ENCODE measurements around the gene XAB2.

Gene XAB2

GRCh38 chr19:7632340-7633203 is 3.2 kb upstream of the XAB2 start:
- no peak for DNase-seq (ENCODE audit: low spot score)

- DNase-seq (ENCODE audit: low spot score): no peak
Observed at GRCh38 chr19:7631577-7631976, 2.2 kb upstream of the XAB2 start.

- DNase-seq (ENCODE audit: low spot score): no peak
Observed at GRCh38 chr19:7628589-7629311, 595 bp downstream of the XAB2 start.

GRCh38 chr19:7627166-7627565 is 2.2 kb downstream of the XAB2 start:
- DNase-seq (ENCODE audit: low spot score): no peak

- DNase-seq (ENCODE audit: low spot score): no peak
Observed at GRCh38 chr19:7625763-7626372, 3.5 kb downstream of the XAB2 start.

- DNase-seq (ENCODE audit: low spot score): no peak
Observed at GRCh38 chr19:7624810-7625209, 4.5 kb downstream of the XAB2 start.

GRCh38 chr19:7623725-7624603 is 5.4 kb downstream of the XAB2 start:
- no peak for DNase-seq (ENCODE audit: low spot score)

GRCh38 chr19:7622933-7623685 is 6.2 kb downstream of the XAB2 start:
- DNase-seq (ENCODE audit: low spot score): no peak

GRCh38 chr19:7620442-7621412 is 8.6 kb downstream of the XAB2 start:
- no peak for DNase-seq (ENCODE audit: low spot score)

- DNase-seq (ENCODE audit: low spot score): no peak
Observed at GRCh38 chr19:7619671-7620441, 9.5 kb downstream of the XAB2 start.

GRCh38 chr19:7618771-7619510 is 10.4 kb downstream of the XAB2 start:
- no peak for DNase-seq (ENCODE audit: low spot score)

GRCh38 chr19:7618348-7618747 is 11.0 kb downstream of the XAB2 start:
- no peak for DNase-seq (ENCODE audit: low spot score)

- no peak for DNase-seq (ENCODE audit: low spot score)
Observed at GRCh38 chr19:7617735-7618134, 11.6 kb downstream of the XAB2 start.

- no peak for DNase-seq (ENCODE audit: low spot score)
Observed at GRCh38 chr19:7617172-7617571, 12.2 kb downstream of the XAB2 start.

- no peak for DNase-seq (ENCODE audit: low spot score)
Observed at GRCh38 chr19:7614859-7615741, 14.2 kb downstream of the XAB2 start.

- no peak for DNase-seq (ENCODE audit: low spot score)
Observed at GRCh38 chr19:7612282-7613274, 16.8 kb downstream of the XAB2 start.

All from CD4-positive, alpha-beta T cell treated with Interleukin-2 at 100 ng/mL for 4 hours (primary cell).